Type B pancreatic cell (in vitro differentiated cells): ENCODE results near the gene GGA2. TPM values are rescaled to one million over a fixed set of nuclear protein-coding genes. Genes with fewer than 3 reads are reported as not detected.

Experiments
- DNase-seq: peaks from one replicate; pipeline ENCODE4 v3.0.0; 2021; ENCODE audit warnings: mixed read lengths; ENCODE audit not compliant: unreplicated experiment; ENCODE audit errors: extremely low spot score
- H3K27ac Mint-ChIP-seq: 2 replicates; pipeline ENCODE4 v1.8.0; 2021; ENCODE audit warnings: mild to moderate bottlenecking, mixed read lengths
- H3K27me3 Mint-ChIP-seq: 2 replicates; pipeline ENCODE4 v1.8.0; 2021; ENCODE audit warnings: mixed read lengths
- H3K36me3 Mint-ChIP-seq: 2 replicates; pipeline ENCODE4 v1.8.0; 2021; ENCODE audit warnings: mixed read lengths
- H3K4me1 Mint-ChIP-seq: one replicate; pipeline ENCODE4 v1.8.0; 2021; ENCODE audit warnings: mixed read lengths; ENCODE audit not compliant: unreplicated experiment
- H3K4me3 Mint-ChIP-seq: 2 replicates; pipeline ENCODE4 v1.8.0; 2021; ENCODE audit warnings: mild to moderate bottlenecking, mixed read lengths
- H3K9me3 Mint-ChIP-seq: 2 replicates; pipeline ENCODE4 v1.8.0; 2021; ENCODE audit warnings: mixed read lengths
- CTCF ChIP-seq: fragments of 200-600 bp; sonication (generic); conservative IDR thresholded peaks from 2 replicates; pipeline ENCODE4 v1.5.0; 2021; ENCODE audit warnings: antibody characterized with exemption, mild to moderate bottlenecking
- total RNA-seq: library from RNA; stranded (reverse); gene quantifications from 2 replicates; pipeline ENCODE4 v1.2.1, GENCODE V29; 2021; ENCODE audit warnings: low replicate concordance

GGA2 gene
- total RNA-seq, 1 donor from 2014 or later = 105 TPM

- no peak overlapping the region for H3K4me3 Mint-ChIP-seq
- DNase-seq = no peak
- no peak overlapping the region for H3K27ac Mint-ChIP-seq
- no peaks in the 10 kb centered on the region for H3K27me3 Mint-ChIP-seq
- TF ChIP-seq CTCF = no peak
- H3K9me3 Mint-ChIP-seq = no peaks in the 10 kb centered on the region
- H3K36me3 Mint-ChIP-seq = peaks cover 9% of the 10 kb centered on the region
- H3K4me1 Mint-ChIP-seq = peaks cover 11% of the 10 kb centered on the region
Measured at GRCh38 chr16:23495671-23496070, 14.6 kb downstream of the GGA2 start.

- peaks cover 14% of the 10 kb centered on the region for H3K36me3 Mint-ChIP-seq
- no peak for TF ChIP-seq CTCF
- peaks cover 11% of the 10 kb centered on the region for H3K4me1 Mint-ChIP-seq
- no peaks in the 10 kb centered on the region for H3K9me3 Mint-ChIP-seq
- H3K27me3 Mint-ChIP-seq = no peaks in the 10 kb centered on the region
- H3K4me3 Mint-ChIP-seq = no peak overlapping the region
- no peak for DNase-seq
- H3K27ac Mint-ChIP-seq = no peak overlapping the region
Measured at GRCh38 chr16:23494188-23494587, 16.1 kb downstream of the GGA2 start.

DNA sequence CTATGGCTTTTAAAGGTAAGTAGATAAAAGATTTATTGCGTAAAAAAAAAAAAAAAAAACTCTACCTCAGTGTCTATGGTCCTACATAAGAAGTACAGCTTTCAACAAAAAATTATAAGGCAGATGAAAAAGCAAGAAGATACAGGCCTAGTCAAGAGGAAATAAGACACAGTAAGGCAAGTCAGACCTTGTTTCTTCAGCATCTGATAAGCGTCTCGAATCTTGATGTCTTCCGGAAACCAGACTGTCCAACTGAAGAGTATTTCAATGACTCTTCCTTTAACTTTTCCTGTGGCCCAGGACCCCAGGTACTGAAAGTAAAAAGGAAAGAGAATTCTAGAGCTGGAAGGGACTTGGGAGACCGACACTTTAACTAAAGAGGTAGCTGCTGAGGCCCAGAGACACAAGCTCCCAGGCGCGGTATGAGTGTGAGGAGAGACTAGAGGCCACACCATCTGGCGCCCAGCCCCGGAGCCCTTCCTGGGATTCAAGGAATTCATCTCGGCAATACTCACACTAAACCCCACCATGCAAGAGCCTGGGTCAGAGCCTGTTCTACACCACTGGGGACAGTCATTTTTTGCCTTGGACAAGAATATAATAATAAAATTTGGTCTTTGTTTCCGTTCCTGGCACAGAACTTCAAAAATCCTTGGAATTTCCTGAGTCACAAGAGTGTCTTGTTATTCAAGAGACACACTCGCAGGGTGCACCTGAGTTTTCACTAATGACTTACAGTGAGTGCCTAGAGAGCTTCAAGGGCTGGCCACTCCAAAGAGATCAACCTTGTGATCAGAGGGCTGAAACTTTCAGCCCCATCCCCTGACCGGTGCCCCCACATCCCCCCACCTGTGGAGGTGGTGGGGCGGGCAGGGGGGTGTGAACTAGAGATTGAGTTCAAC is 18.6 kb downstream of the GGA2 start:
- no peak overlapping the region for H3K4me3 Mint-ChIP-seq
- H3K36me3 Mint-ChIP-seq = peaks cover 10% of the 10 kb centered on the region
- DNase-seq = no peak
- peak overlapping the region; percentile 29 for H3K27ac Mint-ChIP-seq
- no peaks in the 10 kb centered on the region for H3K27me3 Mint-ChIP-seq
- TF ChIP-seq CTCF = no peak
- no peaks in the 10 kb centered on the region for H3K9me3 Mint-ChIP-seq
- H3K4me1 Mint-ChIP-seq = no peaks in the 10 kb centered on the region

DNA sequence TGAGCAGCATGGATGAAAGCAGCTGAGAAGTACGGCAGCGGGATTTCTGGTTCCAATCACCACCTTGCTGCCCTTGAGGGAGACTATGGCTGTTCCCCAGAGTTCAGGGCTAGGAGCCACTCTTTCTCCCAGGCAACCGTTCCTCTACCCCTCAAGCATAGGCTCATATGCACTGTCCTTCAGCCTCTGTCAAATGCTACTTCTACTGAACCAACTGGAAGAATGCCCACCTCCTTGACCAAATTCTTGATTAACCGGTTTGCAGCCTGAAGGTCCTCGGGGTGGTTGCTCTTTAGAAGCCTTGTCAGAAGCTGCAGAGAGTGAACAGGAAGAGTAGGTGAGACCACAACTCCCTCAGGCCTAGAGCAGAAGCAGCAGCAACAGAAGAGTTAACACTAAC is 23.8 kb downstream of the GGA2 start:
- Mint-ChIP-seq H3K27me3 (no peaks in the 10 kb centered on the region), H3K4me1 (no peaks in the 10 kb centered on the region), H3K36me3 (peaks cover 14% of the 10 kb centered on the region), H3K9me3 (no peaks in the 10 kb centered on the region), H3K4me3 (no peak overlapping the region), H3K27ac (no peak overlapping the region)
- DNase-seq = no peak
- no peak for TF ChIP-seq CTCF

GRCh38 chr16:23485841-23486240 is 24.5 kb downstream of the GGA2 start:
- Mint-ChIP-seq H3K4me1 (no peaks in the 10 kb centered on the region), H3K4me3 (no peak overlapping the region), H3K27me3 (no peaks in the 10 kb centered on the region), H3K9me3 (no peaks in the 10 kb centered on the region), H3K36me3 (peaks cover 12% of the 10 kb centered on the region), H3K27ac (no peak overlapping the region)
- DNase-seq = no peak
- TF ChIP-seq CTCF = no peak
